ENCODE results near the gene SLC3A2.

SLC3A2 gene

GRCh38 chr11:62892077-62892922 lies 11.6 kb downstream of the SLC3A2 start:
- Histone ChIP-seq H3K27ac (ENCODE audit: low read depth, low read length) (no peak overlapping the region), H3K36me3 (ENCODE audit: control insufficient read depth in 5 of 5, insufficient read depth in 5 of 5, low read length in 5 of 5) (peaks cover 0 to 28% (median 22%) of the 10 kb centered on the region in 5 donors), H3K4me1 (ENCODE audit: control insufficient read depth in 5 of 5, insufficient read depth in 5 of 5, low read length in 5 of 5) (peaks cover 0 to 30% (median 14%) of the 10 kb centered on the region in 5 donors), H3K4me3 (ENCODE audit: low read depth in 1 of 5, low read length in 5 of 5) (no peak overlapping the region), H3K27me3 (ENCODE audit: control insufficient read depth in 5 of 5, insufficient read depth in 4 of 5, low read length in 5 of 5) (no peaks in the 10 kb centered on the region), H3K9me3 (ENCODE audit: control insufficient read depth in 5 of 5, low read length in 5 of 5) (no peaks in the 10 kb centered on the region), H3K9ac (ENCODE audit: low read length in 5 of 5) (no peak overlapping the region)

GRCh38 chr11:62895501-62895900 lies 14.8 kb downstream of the SLC3A2 start:
- Histone ChIP-seq H3K36me3 (ENCODE audit: control insufficient read depth in 5 of 5, insufficient read depth in 5 of 5, low read length in 5 of 5) (no peaks in the 10 kb centered on the region), H3K27me3 (ENCODE audit: control insufficient read depth in 5 of 5, insufficient read depth in 4 of 5, low read length in 5 of 5) (peaks cover 0 to 2% (median 0%) of the 10 kb centered on the region in 5 donors), H3K9me3 (ENCODE audit: control insufficient read depth in 5 of 5, low read length in 5 of 5) (no peaks in the 10 kb centered on the region), H3K9ac (ENCODE audit: low read length in 5 of 5) (no peak overlapping the region), H3K4me3 (ENCODE audit: low read depth in 1 of 5, low read length in 5 of 5) (no peak overlapping the region), H3K27ac (ENCODE audit: low read depth, low read length) (no peak overlapping the region), H3K4me1 (ENCODE audit: control insufficient read depth in 5 of 5, insufficient read depth in 5 of 5, low read length in 5 of 5) (peaks cover 0 to 16% (median 0%) of the 10 kb centered on the region in 5 donors)

GRCh38 chr11:62896049-62896448 lies 15.4 kb downstream of the SLC3A2 start:
- H3K9ac ChIP-seq (ENCODE audit: low read length in 5 of 5): no peak overlapping the region
- no peak overlapping the region for H3K27ac ChIP-seq (ENCODE audit: low read depth, low read length)
- no peaks in the 10 kb centered on the region for H3K36me3 ChIP-seq (ENCODE audit: control insufficient read depth in 5 of 5, insufficient read depth in 5 of 5, low read length in 5 of 5)
- H3K27me3 ChIP-seq (ENCODE audit: control insufficient read depth in 5 of 5, insufficient read depth in 4 of 5, low read length in 5 of 5): peaks cover 0 to 2% (median 0%) of the 10 kb centered on the region in 5 donors
- no peak overlapping the region for H3K4me3 ChIP-seq (ENCODE audit: low read depth in 1 of 5, low read length in 5 of 5)
- no peaks in the 10 kb centered on the region for H3K9me3 ChIP-seq (ENCODE audit: control insufficient read depth in 5 of 5, low read length in 5 of 5)
- H3K4me1 ChIP-seq (ENCODE audit: control insufficient read depth in 5 of 5, insufficient read depth in 5 of 5, low read length in 5 of 5): peaks cover 0 to 11% (median 0%) of the 10 kb centered on the region in 5 donors

- Histone ChIP-seq H3K4me1 (ENCODE audit: control insufficient read depth in 5 of 5, insufficient read depth in 5 of 5, low read length in 5 of 5) (peaks cover 0 to 7% (median 0%) of the 10 kb centered on the region in 5 donors), H3K27ac (ENCODE audit: low read depth, low read length) (no peak overlapping the region), H3K4me3 (ENCODE audit: low read depth in 1 of 5, low read length in 5 of 5) (no peak overlapping the region), H3K36me3 (ENCODE audit: control insufficient read depth in 5 of 5, insufficient read depth in 5 of 5, low read length in 5 of 5) (no peaks in the 10 kb centered on the region), H3K9me3 (ENCODE audit: control insufficient read depth in 5 of 5, low read length in 5 of 5) (no peaks in the 10 kb centered on the region), H3K27me3 (ENCODE audit: control insufficient read depth in 5 of 5, insufficient read depth in 4 of 5, low read length in 5 of 5) (peaks cover 0 to 2% (median 0%) of the 10 kb centered on the region in 5 donors), H3K9ac (ENCODE audit: low read length in 5 of 5) (no peak overlapping the region)
Measured at GRCh38 chr11:62897311-62897710, 16.6 kb downstream of the SLC3A2 start.

GRCh38 chr11:62898027-62898426 lies 17.3 kb downstream of the SLC3A2 start:
- Histone ChIP-seq H3K9ac (ENCODE audit: low read length in 5 of 5) (no peak overlapping the region), H3K27ac (ENCODE audit: low read depth, low read length) (no peak overlapping the region), H3K27me3 (ENCODE audit: control insufficient read depth in 5 of 5, insufficient read depth in 4 of 5, low read length in 5 of 5) (peaks cover 0 to 2% (median 0%) of the 10 kb centered on the region in 5 donors), H3K9me3 (ENCODE audit: control insufficient read depth in 5 of 5, low read length in 5 of 5) (no peaks in the 10 kb centered on the region), H3K4me3 (ENCODE audit: low read depth in 1 of 5, low read length in 5 of 5) (no peak overlapping the region), H3K4me1 (ENCODE audit: control insufficient read depth in 5 of 5, insufficient read depth in 5 of 5, low read length in 5 of 5) (peaks cover 0 to 7% (median 0%) of the 10 kb centered on the region in 5 donors), H3K36me3 (ENCODE audit: control insufficient read depth in 5 of 5, insufficient read depth in 5 of 5, low read length in 5 of 5) (no peaks in the 10 kb centered on the region)

- no peak overlapping the region for H3K9ac ChIP-seq (ENCODE audit: low read length in 5 of 5)
- H3K36me3 ChIP-seq (ENCODE audit: control insufficient read depth in 5 of 5, insufficient read depth in 5 of 5, low read length in 5 of 5): no peaks in the 10 kb centered on the region
- H3K27me3 ChIP-seq (ENCODE audit: control insufficient read depth in 5 of 5, insufficient read depth in 4 of 5, low read length in 5 of 5): peaks cover 0 to 2% (median 0%) of the 10 kb centered on the region in 5 donors
- H3K27ac ChIP-seq (ENCODE audit: low read depth, low read length): no peak overlapping the region
- H3K4me3 ChIP-seq (ENCODE audit: low read depth in 1 of 5, low read length in 5 of 5): no peak overlapping the region
- H3K9me3 ChIP-seq (ENCODE audit: control insufficient read depth in 5 of 5, low read length in 5 of 5): no peaks in the 10 kb centered on the region
- peaks cover 0 to 14% (median 5%) of the 10 kb centered on the region in 5 donors for H3K4me1 ChIP-seq (ENCODE audit: control insufficient read depth in 5 of 5, insufficient read depth in 5 of 5, low read length in 5 of 5)
Measured at GRCh38 chr11:62902932-62903331, 22.2 kb downstream of the SLC3A2 start.

GRCh38 chr11:62905296-62905695 lies 24.6 kb downstream of the SLC3A2 start:
- Histone ChIP-seq H3K4me1 (ENCODE audit: control insufficient read depth in 5 of 5, insufficient read depth in 5 of 5, low read length in 5 of 5) (peaks cover 12 to 30% (median 17%) of the 10 kb centered on the region in 5 donors), H3K36me3 (ENCODE audit: control insufficient read depth in 5 of 5, insufficient read depth in 5 of 5, low read length in 5 of 5) (no peaks in the 10 kb centered on the region), H3K27ac (ENCODE audit: low read depth, low read length) (no peak overlapping the region), H3K9ac (ENCODE audit: low read length in 5 of 5) (no peak overlapping the region), H3K4me3 (ENCODE audit: low read depth in 1 of 5, low read length in 5 of 5) (no peak overlapping the region), H3K9me3 (ENCODE audit: control insufficient read depth in 5 of 5, low read length in 5 of 5) (no peaks in the 10 kb centered on the region), H3K27me3 (ENCODE audit: control insufficient read depth in 5 of 5, insufficient read depth in 4 of 5, low read length in 5 of 5) (peaks cover 0 to under 1% (median 0%) of the 10 kb centered on the region in 5 donors)

- Histone ChIP-seq H3K4me1 (ENCODE audit: control insufficient read depth in 5 of 5, insufficient read depth in 5 of 5, low read length in 5 of 5) (peaks cover 12 to 30% (median 17%) of the 10 kb centered on the region in 5 donors), H3K27ac (ENCODE audit: low read depth, low read length) (no peak overlapping the region), H3K27me3 (ENCODE audit: control insufficient read depth in 5 of 5, insufficient read depth in 4 of 5, low read length in 5 of 5) (no peaks in the 10 kb centered on the region), H3K4me3 (ENCODE audit: low read depth in 1 of 5, low read length in 5 of 5) (no peak overlapping the region), H3K9me3 (ENCODE audit: control insufficient read depth in 5 of 5, low read length in 5 of 5) (no peaks in the 10 kb centered on the region), H3K36me3 (ENCODE audit: control insufficient read depth in 5 of 5, insufficient read depth in 5 of 5, low read length in 5 of 5) (no peaks in the 10 kb centered on the region), H3K9ac (ENCODE audit: low read length in 5 of 5) (peak overlapping the region in 1 of 5 donors; percentile 4)
Measured at GRCh38 chr11:62905927-62906531, 25.3 kb downstream of the SLC3A2 start.

- no peaks in the 10 kb centered on the region for H3K36me3 ChIP-seq (ENCODE audit: control insufficient read depth in 5 of 5, insufficient read depth in 5 of 5, low read length in 5 of 5)
- H3K9ac ChIP-seq (ENCODE audit: low read length in 5 of 5): peak overlapping the region in 1 of 5 donors; percentile 59
- H3K9me3 ChIP-seq (ENCODE audit: control insufficient read depth in 5 of 5, low read length in 5 of 5): no peaks in the 10 kb centered on the region
- no peak overlapping the region for H3K27ac ChIP-seq (ENCODE audit: low read depth, low read length)
- H3K27me3 ChIP-seq (ENCODE audit: control insufficient read depth in 5 of 5, insufficient read depth in 4 of 5, low read length in 5 of 5): no peaks in the 10 kb centered on the region
- H3K4me3 ChIP-seq (ENCODE audit: low read depth in 1 of 5, low read length in 5 of 5): no peak overlapping the region
- peaks cover 12 to 31% (median 23%) of the 10 kb centered on the region in 5 donors for H3K4me1 ChIP-seq (ENCODE audit: control insufficient read depth in 5 of 5, insufficient read depth in 5 of 5, low read length in 5 of 5)
Measured at GRCh38 chr11:62908468-62909072, 27.9 kb downstream of the SLC3A2 start.
